ENCODE data around the gene KNDC1. TPM values are rescaled to one million over a fixed set of nuclear protein-coding genes. Genes with fewer than 3 reads are reported as not detected.

Gene KNDC1
- total RNA-seq, 1 experiment from 2014 or later: 15.7 TPM

GRCh38 chr10:133162910-133163856, 3.2 kb downstream of the KNDC1 start:
- H4K20me1 ChIP-seq (ENCODE audit: control insufficient read depth, insufficient read depth, insufficient read length): peaks cover 4% of the 10 kb centered on the region
- H4K5ac ChIP-seq (ENCODE audit: insufficient read length, low read depth, low read length): no peak overlapping the region
- H2AK5ac ChIP-seq (ENCODE audit: insufficient read length, low read length): no peak overlapping the region
- H4K8ac ChIP-seq (replicated peaks; ENCODE audit: insufficient read length, low read depth, low read length): no peak overlapping the region
- peaks cover 14 to 22% (median 15%) of the 10 kb centered on the region in 3 experiments; a peak in 6 of 7 replicates for H3K36me3 Mint-ChIP-seq (ENCODE audit: insufficient read depth in 1 of 3, low read depth in 3 of 3)
- H3K14ac ChIP-seq (ENCODE audit: insufficient read depth, low read length): no peak overlapping the region
- no peak overlapping the region for H2BK15ac ChIP-seq (ENCODE audit: low read depth, low read length)
- H2BK12ac ChIP-seq (ENCODE audit: insufficient read length, low read depth, low read length): no peak overlapping the region
- H4K91ac ChIP-seq (ENCODE audit: insufficient read length, low read depth, low read length): no peak overlapping the region
- no peak overlapping the region for H2BK120ac ChIP-seq (ENCODE audit: low read depth, low read length, poor library complexity, severe bottlenecking)
- no peak overlapping the region for H3K9ac ChIP-seq (ENCODE audit: extremely low read depth, insufficient read length, low read length)
- H3K27ac Mint-ChIP-seq: peak overlapping the region; percentile 39 to 85 (median 70); a peak in 2 of 7 replicates
- no peaks in the 10 kb centered on the region for H3K27me3 ChIP-seq (ENCODE audit: insufficient read depth, low read length)
- H3K4me2 ChIP-seq (ENCODE audit: insufficient read depth, insufficient read length, low read length): no peak overlapping the region
- H3K4me3 Mint-ChIP-seq: peak overlapping the region in 1 of 2 experiments; percentile 16; a peak in 1 of 5 replicates
- no peak for TF ChIP-seq CTCF (conservative IDR thresholded peaks at IDR 0.05)
- H3K27ac ChIP-seq (ENCODE audit: insufficient read length, low read depth, low read length): no peak overlapping the region
- H2AFZ ChIP-seq (ENCODE audit: low read length): no peak overlapping the region
- H3K23ac ChIP-seq (ENCODE audit: insufficient read length, low read depth, low read length): no peak overlapping the region
- DNase-seq: no peak
- no CpG with 5 or more reads among the region's 21 CpGs for WGBS (ENCODE audit: extremely low coverage, insufficient read length, low lambda C conversion rate)
- no peak overlapping the region for H3K56ac ChIP-seq (ENCODE audit: insufficient read length, low read depth, low read length)
- peaks cover 18 to 22% of the 10 kb centered on the region in 2 experiments for H3K4me1 Mint-ChIP-seq
- no peaks in the 10 kb centered on the region for H3K9me3 Mint-ChIP-seq
- H2BK20ac ChIP-seq (ENCODE audit: low read depth, low read length, poor library complexity, severe bottlenecking): no peak overlapping the region
- H3K79me2 ChIP-seq (ENCODE audit: insufficient read depth, low read length): no peaks in the 10 kb centered on the region
- H3K23me2 ChIP-seq (ENCODE audit: insufficient read length, low read depth, low read length, poor library complexity, severe bottlenecking): peaks cover 10% of the 10 kb centered on the region
- H2BK5ac ChIP-seq (ENCODE audit: insufficient read length, low read length): no peak overlapping the region
- no peaks in the 10 kb centered on the region; the same call in 1 of the 2 replicates for H3K4me1 ChIP-seq (ENCODE audit: insufficient read depth, low read length)
- no peaks in the 10 kb centered on the region for H3K9me3 ChIP-seq (ENCODE audit: control insufficient read depth, low read depth, low read length)
- H3T11ph ChIP-seq (ENCODE audit: low read length): no peak overlapping the region
- H3K18ac ChIP-seq (ENCODE audit: insufficient read length, low read depth, low read length): no peak overlapping the region
- no peaks in the 10 kb centered on the region; the same call in 1 of the 2 replicates for H3K27me3 Mint-ChIP-seq (ENCODE audit: low read depth)
- H3K79me1 ChIP-seq (ENCODE audit: insufficient read depth, low read depth, low read length, poor library complexity, severe bottlenecking): no peaks in the 10 kb centered on the region
- H3K4ac ChIP-seq (ENCODE audit: low read depth, low read length): no peak overlapping the region

Data from H9 (cell line).